Activated CD4-positive, alpha-beta memory T cell treated with anti-CD3 and anti-CD28 coated beads for 36 hours (primary cell): ENCODE measurements around the gene TRAPPC2L. TPM values are rescaled to one million over a fixed set of nuclear protein-coding genes. Genes with fewer than 3 reads are reported as not detected.
"Not testable (repeated sequence)": the region's sequence is repeated elsewhere in the genome, so short reads cannot be mapped to it uniquely, and the experiment has no call there.

ENCODE experiments used
- CTCF ChIA-PET: fragments of 350-600 bp; sonication (Branson Sonifier 250); formaldehyde crosslinking; loops from one replicate; lab custom pipeline; 2021; ENCODE audit warnings: antibody characterized with exemption, inconsistent platforms; lab: Charles Lee
- POLR2A ChIA-PET: fragments of 350-600 bp; sonication (Branson Sonifier 250); formaldehyde crosslinking; loops from one replicate; lab custom pipeline; 2021; ENCODE audit warnings: antibody characterized with exemption; lab: Charles Lee
- DNase-seq: peaks from one replicate; pipeline ENCODE4 v3.0.0-alpha.2; 2020
- H3K27ac Mint-ChIP-seq: one replicate; pipeline ENCODE4 v1.8.0; 2021; ENCODE audit warnings: mixed read lengths
- H3K27me3 Mint-ChIP-seq: one replicate; pipeline ENCODE4 v1.8.0; 2021; ENCODE audit warnings: mixed read lengths
- H3K36me3 Mint-ChIP-seq: one replicate; pipeline ENCODE4 v1.8.0; 2021; ENCODE audit warnings: mixed read lengths
- H3K4me1 Mint-ChIP-seq: one replicate; pipeline ENCODE4 v1.8.0; 2021; ENCODE audit warnings: low read depth, mixed read lengths
- H3K4me3 Mint-ChIP-seq: one replicate; pipeline ENCODE4 v1.8.0; 2021; ENCODE audit warnings: mild to moderate bottlenecking, mixed read lengths
- H3K9me3 Mint-ChIP-seq: one replicate; pipeline ENCODE4 v1.8.0; 2021; ENCODE audit warnings: mixed read lengths
- intact Hi-C: fragments of 100-400 bp; cut with micrococcal nuclease; formaldehyde crosslinking; loops from one replicate; pipeline ENCODE4 v1.15.1; 2023
- total RNA-seq, 2 experiments: library from RNA; stranded (reverse); gene quantifications; one replicate each; pipeline ENCODE4 v1.2.3, GENCODE V29; 2021

TRAPPC2L gene
- total RNA-seq, 2 experiments from 2014 or later: 63.6 to 71.5 TPM

- no peak overlapping the region for H3K27ac Mint-ChIP-seq
- H3K4me3 Mint-ChIP-seq: no peak overlapping the region
- H3K36me3 Mint-ChIP-seq: no peaks in the 10 kb centered on the region
- H3K9me3 Mint-ChIP-seq: no peaks in the 10 kb centered on the region
- POLR2A ChIA-PET: no interaction called here
- CTCF ChIA-PET: interaction anchor here (1.0 to 1.8 kb wide), 3 partner anchors 83 to 347 kb away, joined by 3 to 4 read pairs (median 3); no protein-coding TSS in a partner anchor
- intact Hi-C loops: no loop called here
- H3K4me1 Mint-ChIP-seq: no peaks in the 10 kb centered on the region
- H3K27me3 Mint-ChIP-seq: no peaks in the 10 kb centered on the region
- no peak for DNase-seq
Observed at GRCh38 chr16:88820385-88821025, 36.4 kb upstream of the TRAPPC2L start.

GRCh38 chr16:88821168-88821850 lies 35.6 kb upstream of the TRAPPC2L start:
- no peak for DNase-seq
- CTCF ChIA-PET: interaction anchor here (1.4 kb wide), 1 partner anchor 344 kb away, joined by 3 read pairs; no protein-coding TSS in a partner anchor
- Mint-ChIP-seq H3K9me3 (no peaks in the 10 kb centered on the region), H3K27me3 (no peaks in the 10 kb centered on the region), H3K36me3 (no peaks in the 10 kb centered on the region), H3K27ac (no peak overlapping the region), H3K4me3 (no peak overlapping the region), H3K4me1 (no peaks in the 10 kb centered on the region)
- POLR2A ChIA-PET: no interaction called here
- intact Hi-C loops: no loop called here

- H3K4me1 Mint-ChIP-seq: no peaks in the 10 kb centered on the region
Observed at GRCh38 chr16:88822281-88823040, 34.5 kb upstream of the TRAPPC2L start.

GRCh38 chr16:88823646-88824045 lies 33.3 kb upstream of the TRAPPC2L start:
- CTCF ChIA-PET, H3K4me1 Mint-ChIP-seq, intact Hi-C loops, H3K27me3 Mint-ChIP-seq, DNase-seq, H3K36me3 Mint-ChIP-seq, H3K27ac Mint-ChIP-seq, H3K4me3 Mint-ChIP-seq, H3K9me3 Mint-ChIP-seq: not testable (repeated sequence)
- POLR2A ChIA-PET: interaction anchor here (1.2 kb wide), 1 partner anchor 11 kb away, joined by 3 read pairs; the partner anchor contains the start of gene APRT

More at GRCh38 chr16:88822281-88823040, 34.5 kb upstream of the TRAPPC2L start:
- ChIA-PET POLR2A (no interaction called here), CTCF (no interaction called here)
- Mint-ChIP-seq H3K27me3 (no peaks in the 10 kb centered on the region), H3K4me3 (no peak overlapping the region), H3K36me3 (no peaks in the 10 kb centered on the region), H3K27ac (no peak overlapping the region), H3K9me3 (no peaks in the 10 kb centered on the region)
- DNase-seq: no peak
- intact Hi-C loops: no loop called here

- no peaks in the 10 kb centered on the region for H3K4me1 Mint-ChIP-seq
- no peaks in the 10 kb centered on the region for H3K36me3 Mint-ChIP-seq
- no peak overlapping the region for H3K4me3 Mint-ChIP-seq
- no peak overlapping the region for H3K27ac Mint-ChIP-seq
- DNase-seq: no peak
- H3K9me3 Mint-ChIP-seq: no peaks in the 10 kb centered on the region
- ChIA-PET CTCF (no interaction called here), POLR2A (interaction anchor here (1.2 kb wide), 1 partner anchor 12 kb away, joined by 3 read pairs; the partner anchor contains the start of gene APRT)
- intact Hi-C loops: no loop called here
- H3K27me3 Mint-ChIP-seq: no peaks in the 10 kb centered on the region
Observed at GRCh38 chr16:88824256-88825077, 32.5 kb upstream of the TRAPPC2L start.

- Mint-ChIP-seq H3K27me3 (no peaks in the 10 kb centered on the region), H3K36me3 (no peaks in the 10 kb centered on the region), H3K4me3 (no peak overlapping the region), H3K4me1 (no peaks in the 10 kb centered on the region), H3K9me3 (no peaks in the 10 kb centered on the region), H3K27ac (no peak overlapping the region)
- POLR2A ChIA-PET: no interaction called here
- intact Hi-C loops: no loop called here
- CTCF ChIA-PET: no interaction called here
- DNase-seq: no peak
Observed at GRCh38 chr16:88825146-88825545, 31.8 kb upstream of the TRAPPC2L start.

- Mint-ChIP-seq H3K9me3 (no peaks in the 10 kb centered on the region), H3K27ac (no peak overlapping the region), H3K36me3 (no peaks in the 10 kb centered on the region), H3K27me3 (no peaks in the 10 kb centered on the region), H3K4me3 (no peak overlapping the region), H3K4me1 (no peaks in the 10 kb centered on the region)
- no peak for DNase-seq
- intact Hi-C loops: no loop called here
- ChIA-PET CTCF (no interaction called here), POLR2A (no interaction called here)
Observed at GRCh38 chr16:88826070-88826840, 30.7 kb upstream of the TRAPPC2L start.

- intact Hi-C loops: no loop called here
- Mint-ChIP-seq H3K4me1 (no peaks in the 10 kb centered on the region), H3K36me3 (no peaks in the 10 kb centered on the region), H3K4me3 (no peak overlapping the region), H3K27me3 (no peaks in the 10 kb centered on the region), H3K9me3 (no peaks in the 10 kb centered on the region), H3K27ac (no peak overlapping the region)
- no peak for DNase-seq
- ChIA-PET POLR2A (no interaction called here), CTCF (no interaction called here)
Observed at GRCh38 chr16:88827727-88828126, 29.2 kb upstream of the TRAPPC2L start.

GRCh38 chr16:88828711-88829110 lies 28.2 kb upstream of the TRAPPC2L start:
- H3K36me3 Mint-ChIP-seq: no peaks in the 10 kb centered on the region
- no peak overlapping the region for H3K4me3 Mint-ChIP-seq
- POLR2A ChIA-PET: interaction anchor here (0.5 kb wide), 1 partner anchor 26 kb away, joined by 4 read pairs; no protein-coding TSS in a partner anchor
- H3K9me3 Mint-ChIP-seq: no peaks in the 10 kb centered on the region
- no peaks in the 10 kb centered on the region for H3K4me1 Mint-ChIP-seq
- no peaks in the 10 kb centered on the region for H3K27me3 Mint-ChIP-seq
- no peak overlapping the region for H3K27ac Mint-ChIP-seq
- intact Hi-C loops: no loop called here
- no peak for DNase-seq
- CTCF ChIA-PET: no interaction called here

- Mint-ChIP-seq H3K4me3 (no peak overlapping the region), H3K27me3 (no peaks in the 10 kb centered on the region), H3K36me3 (peaks cover 2% of the 10 kb centered on the region), H3K27ac (no peak overlapping the region), H3K9me3 (no peaks in the 10 kb centered on the region), H3K4me1 (no peaks in the 10 kb centered on the region)
- CTCF ChIA-PET: interaction anchor here (1.1 kb wide), 1 partner anchor 18 kb away, joined by 4 read pairs; no protein-coding TSS in a partner anchor
- DNase-seq: no peak
- intact Hi-C loops: no loop called here
- POLR2A ChIA-PET: no interaction called here
Observed at GRCh38 chr16:88830258-88830657, 26.7 kb upstream of the TRAPPC2L start.

- Mint-ChIP-seq H3K9me3 (no peaks in the 10 kb centered on the region), H3K36me3 (peaks cover 3% of the 10 kb centered on the region), H3K27ac (no peak overlapping the region), H3K4me1 (no peaks in the 10 kb centered on the region), H3K27me3 (no peaks in the 10 kb centered on the region), H3K4me3 (no peak overlapping the region)
- CTCF ChIA-PET: interaction anchor here (1.1 kb wide), 1 partner anchor 18 kb away, joined by 4 read pairs; no protein-coding TSS in a partner anchor
- POLR2A ChIA-PET: no interaction called here
- no peak for DNase-seq
- intact Hi-C loops: no loop called here
Observed at GRCh38 chr16:88830783-88831182, 26.1 kb upstream of the TRAPPC2L start.
